ENCODE results near the gene TGFBR1. TPM values are rescaled to one million over a fixed set of nuclear protein-coding genes. Genes with fewer than 3 reads are reported as not detected.

Gene TGFBR1
- total RNA-seq, 1 donor from 2014 or later, result 206 TPM

DNA sequence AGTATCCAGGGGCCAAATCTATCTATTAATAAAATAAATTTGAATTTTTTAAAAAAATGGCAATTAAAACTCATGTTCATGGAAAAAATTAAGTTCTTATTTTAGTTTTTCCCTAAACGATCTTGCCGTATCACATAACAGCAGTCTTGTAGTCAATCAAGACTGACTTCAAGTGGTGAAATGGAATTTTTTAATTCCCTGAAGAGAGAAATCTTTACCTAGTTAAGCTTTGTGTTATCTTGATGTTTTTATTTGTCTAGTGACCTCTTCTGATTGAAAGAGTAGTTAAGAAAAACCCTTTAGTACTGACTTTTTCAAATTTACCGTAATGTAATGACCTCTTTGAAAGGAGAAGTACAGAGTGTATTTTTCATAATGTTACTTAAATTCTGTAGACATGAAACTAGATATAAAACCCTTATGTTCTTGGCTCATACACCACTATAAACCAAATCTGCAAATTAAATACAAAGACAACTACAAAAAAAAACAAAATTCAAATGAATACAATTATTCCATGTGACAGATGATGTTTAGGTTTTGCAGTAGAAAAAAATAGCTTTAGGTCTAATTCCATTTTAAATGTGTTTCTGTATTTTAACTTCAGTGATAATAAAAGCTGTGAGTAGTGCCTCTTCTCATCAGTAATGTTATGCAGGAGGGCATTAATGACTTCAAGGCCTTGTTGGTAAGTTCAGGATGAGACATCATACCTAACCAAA is 19.8 kb downstream of the TGFBR1 start:
- H3K27ac Mint-ChIP-seq (ENCODE audit: unreplicated experiment), result no peak overlapping the region
- TF ChIP-seq CTCF (IDR thresholded peaks at IDR 0.05; ENCODE audit: unreplicated experiment), result no peak
- no peaks in the 10 kb centered on the region for H3K9me3 Mint-ChIP-seq (ENCODE audit: unreplicated experiment)
- no peaks in the 10 kb centered on the region for H3K27me3 Mint-ChIP-seq (ENCODE audit: unreplicated experiment)
- no peak for DNase-seq (ENCODE audit: low spot score)
- H3K4me1 Mint-ChIP-seq (ENCODE audit: unreplicated experiment), result peaks cover 39% of the 10 kb centered on the region
- H3K4me3 Mint-ChIP-seq (ENCODE audit: unreplicated experiment), result no peak overlapping the region
- peaks cover 6% of the 10 kb centered on the region for H3K36me3 Mint-ChIP-seq (ENCODE audit: low read depth, unreplicated experiment)

GRCh38 chr9:99125446-99125845 is 20.5 kb downstream of the TGFBR1 start:
- Mint-ChIP-seq H3K27ac (ENCODE audit: unreplicated experiment) (no peak overlapping the region), H3K9me3 (ENCODE audit: unreplicated experiment) (no peaks in the 10 kb centered on the region), H3K27me3 (ENCODE audit: unreplicated experiment) (no peaks in the 10 kb centered on the region), H3K36me3 (ENCODE audit: low read depth, unreplicated experiment) (peaks cover 6% of the 10 kb centered on the region), H3K4me3 (ENCODE audit: unreplicated experiment) (no peak overlapping the region), H3K4me1 (ENCODE audit: unreplicated experiment) (peaks cover 33% of the 10 kb centered on the region)
- no peak for DNase-seq (ENCODE audit: low spot score)
- TF ChIP-seq CTCF (IDR thresholded peaks at IDR 0.05; ENCODE audit: unreplicated experiment), result no peak

- H3K36me3 Mint-ChIP-seq (ENCODE audit: low read depth, unreplicated experiment), result peaks cover 6% of the 10 kb centered on the region
- TF ChIP-seq CTCF (IDR thresholded peaks at IDR 0.05; ENCODE audit: unreplicated experiment), result no peak
- H3K9me3 Mint-ChIP-seq (ENCODE audit: unreplicated experiment), result no peaks in the 10 kb centered on the region
- no peaks in the 10 kb centered on the region for H3K27me3 Mint-ChIP-seq (ENCODE audit: unreplicated experiment)
- peaks cover 24% of the 10 kb centered on the region for H3K4me1 Mint-ChIP-seq (ENCODE audit: unreplicated experiment)
- no peak for DNase-seq (ENCODE audit: low spot score)
- no peak overlapping the region for H3K27ac Mint-ChIP-seq (ENCODE audit: unreplicated experiment)
- no peak overlapping the region for H3K4me3 Mint-ChIP-seq (ENCODE audit: unreplicated experiment)
These were observed 21.4 kb downstream of the TGFBR1 start for GRCh38 chr9:99126312-99126711.

DNA sequence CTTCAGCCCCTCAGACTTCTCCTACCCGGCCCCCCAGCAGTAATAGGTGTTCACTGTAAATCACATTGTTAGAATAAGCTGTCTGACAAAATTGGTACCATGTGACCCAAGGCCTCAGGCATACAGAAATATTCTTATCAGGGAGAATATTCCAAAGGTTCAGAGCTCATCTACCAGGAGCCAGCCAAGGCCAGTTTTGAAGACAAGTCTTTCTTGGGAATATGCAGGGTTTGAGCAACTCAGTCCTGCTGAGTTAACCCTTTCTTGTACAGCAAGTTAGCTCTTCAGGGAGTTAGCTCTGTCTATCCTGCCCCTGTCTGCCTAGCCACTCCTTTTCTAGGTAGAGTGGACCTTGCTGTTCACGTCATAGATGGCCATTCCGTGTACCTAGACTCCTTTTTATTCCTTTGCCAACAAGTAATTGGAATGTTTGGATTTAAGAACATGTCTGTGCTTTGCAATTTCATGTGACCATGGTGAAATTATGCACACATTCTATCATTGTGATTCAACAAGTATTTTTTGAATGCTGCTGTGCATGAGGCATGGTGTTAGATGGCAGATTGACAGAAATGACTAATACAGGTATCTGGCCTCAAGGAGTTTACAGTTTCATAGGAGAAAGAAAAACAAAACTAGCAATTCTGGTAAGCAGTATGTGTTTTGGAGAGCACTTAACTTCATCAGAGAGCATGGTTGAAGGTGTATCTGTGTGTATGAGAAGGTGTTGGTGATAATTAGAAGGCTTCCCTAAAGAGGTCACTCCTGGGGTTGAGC is 22.6 kb downstream of the TGFBR1 start:
- no peak for TF ChIP-seq CTCF (IDR thresholded peaks at IDR 0.05; ENCODE audit: unreplicated experiment)
- no peak overlapping the region for H3K4me3 Mint-ChIP-seq (ENCODE audit: unreplicated experiment)
- DNase-seq (ENCODE audit: low spot score), result no peak
- H3K27ac Mint-ChIP-seq (ENCODE audit: unreplicated experiment), result peak overlapping the region; percentile 12
- H3K9me3 Mint-ChIP-seq (ENCODE audit: unreplicated experiment), result no peaks in the 10 kb centered on the region
- H3K36me3 Mint-ChIP-seq (ENCODE audit: low read depth, unreplicated experiment), result peaks cover 6% of the 10 kb centered on the region
- no peaks in the 10 kb centered on the region for H3K27me3 Mint-ChIP-seq (ENCODE audit: unreplicated experiment)
- peaks cover 20% of the 10 kb centered on the region for H3K4me1 Mint-ChIP-seq (ENCODE audit: unreplicated experiment)

- TF ChIP-seq CTCF (IDR thresholded peaks at IDR 0.05; ENCODE audit: unreplicated experiment), result no peak
- Mint-ChIP-seq H3K9me3 (ENCODE audit: unreplicated experiment) (no peaks in the 10 kb centered on the region), H3K4me3 (ENCODE audit: unreplicated experiment) (no peak overlapping the region), H3K36me3 (ENCODE audit: low read depth, unreplicated experiment) (peaks cover 6% of the 10 kb centered on the region), H3K27me3 (ENCODE audit: unreplicated experiment) (no peaks in the 10 kb centered on the region), H3K4me1 (ENCODE audit: unreplicated experiment) (peaks cover 20% of the 10 kb centered on the region), H3K27ac (ENCODE audit: unreplicated experiment) (peak overlapping the region; percentile 12)
- DNase-seq (ENCODE audit: low spot score), result no peak
These were observed 23.2 kb downstream of the TGFBR1 start for GRCh38 chr9:99128133-99128406.
